Measurements from ENCODE around the gene RYR1.

DNA sequence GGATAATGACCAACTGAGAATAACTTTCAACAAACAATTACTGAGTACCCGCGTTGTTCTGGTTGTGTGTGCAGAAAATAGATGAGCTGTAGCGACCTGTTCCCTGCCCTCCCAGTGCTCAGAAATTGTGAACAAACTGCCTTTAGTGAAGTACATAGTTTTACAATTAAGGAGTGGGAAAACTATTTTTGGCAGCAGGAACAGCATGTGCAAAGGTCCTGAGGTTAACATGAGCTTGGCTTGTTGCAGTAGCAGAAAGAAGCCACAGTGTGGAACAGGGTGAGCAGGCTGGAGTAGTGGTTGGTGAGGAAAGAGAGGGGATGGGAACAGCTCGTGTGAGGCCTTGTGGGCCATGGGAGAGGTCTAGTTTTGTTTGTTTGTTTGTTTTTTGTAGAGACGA, 16.0 kb downstream of the RYR1 start:
- no peak for TF ChIP-seq CTCF (IDR thresholded peaks at IDR 0.05; ENCODE audit: low read depth, low read length)
- no peak for TF ChIP-seq EZH2phosphoT487 (IDR thresholded peaks at IDR 0.05; ENCODE audit: low read depth)

Measured in OCI-LY3 (cell line).